RPMI8226 (cell line): ENCODE measurements around the gene PIK3CA.
"Not testable (repeated sequence)": the region's sequence is repeated elsewhere in the genome, so short reads cannot be mapped to it uniquely, and the experiment has no call there.

ENCODE experiments used
- DNase-seq: peaks from one replicate; pipeline ENCODE4 v3.0.0-alpha.2; 2015

PIK3CA gene

GRCh38 chr3:179215550-179215949 is 67.4 kb downstream of the PIK3CA start:
- DNase-seq: not testable (repeated sequence)

GRCh38 chr3:179218213-179218612 is 70.1 kb downstream of the PIK3CA start:
- DNase-seq: not testable (repeated sequence)

GRCh38 chr3:179223548-179223947 is 75.4 kb downstream of the PIK3CA start:
- DNase-seq: no peak

GRCh38 chr3:179224584-179224983 is 76.4 kb downstream of the PIK3CA start:
- no peak for DNase-seq

- no peak for DNase-seq
Measured at GRCh38 chr3:179227349-179227748, 79.2 kb downstream of the PIK3CA start.

- no peak for DNase-seq
Measured at GRCh38 chr3:179229177-179229576, 81.0 kb downstream of the PIK3CA start.

- DNase-seq: no peak
Measured at GRCh38 chr3:179233043-179233442, 84.9 kb downstream of the PIK3CA start.

GRCh38 chr3:179234199-179234598 is 86.0 kb downstream of the PIK3CA start:
- no peak for DNase-seq

GRCh38 chr3:179236669-179237301 is 88.6 kb downstream of the PIK3CA start:
- no peak for DNase-seq

GRCh38 chr3:179240299-179240698 is 92.1 kb downstream of the PIK3CA start:
- DNase-seq: not testable (repeated sequence)

GRCh38 chr3:179242859-179243258 is 94.7 kb downstream of the PIK3CA start:
- DNase-seq: not testable (repeated sequence)

- no peak for DNase-seq
Measured at GRCh38 chr3:179244878-179245277, 96.7 kb downstream of the PIK3CA start.

GRCh38 chr3:179247289-179248015 is 99.3 kb downstream of the PIK3CA start:
- no peak for DNase-seq

GRCh38 chr3:179250803-179251476 is 102.8 kb downstream of the PIK3CA start, which contains the start of gene KCNMB3:
KCNMB3 (minus strand) TSS chr3:179251114; CDS start chr3:179250990, 124 bp downstream.
- no peak for DNase-seq

GRCh38 chr3:179256813-179257212 is 108.7 kb downstream of the PIK3CA start:
- DNase-seq: no peak

- DNase-seq: not testable (repeated sequence)
Measured at GRCh38 chr3:179257742-179258141, 109.6 kb downstream of the PIK3CA start.

GRCh38 chr3:179258820-179259219 is 110.7 kb downstream of the PIK3CA start:
- DNase-seq: no peak

- not testable (repeated sequence) for DNase-seq
Measured at GRCh38 chr3:179259959-179260756, 112.0 kb downstream of the PIK3CA start.

GRCh38 chr3:179260949-179261765 is 113.0 kb downstream of the PIK3CA start:
- peak; percentile 92 for DNase-seq

- DNase-seq: no peak
Measured at GRCh38 chr3:179263134-179263533, 115.0 kb downstream of the PIK3CA start.

- DNase-seq: no peak
Measured at GRCh38 chr3:179264449-179264848, 116.3 kb downstream of the PIK3CA start.

GRCh38 chr3:179265092-179265491 is 116.9 kb downstream of the PIK3CA start:
- DNase-seq: no peak
